Endometrial microvascular endothelial cells (primary cell): Measurements from ENCODE around the gene SPATS2. TPM values are rescaled to one million over a fixed set of nuclear protein-coding genes. Genes with fewer than 3 reads are reported as not detected.

Source experiments
- in situ Hi-C: cut with HindIII; loops from 2 replicates; pipeline ENCODE4 v1.10.0; 2017; ENCODE audit warnings: low sequenced_read_pairs, low pct_unique_long_range_greater_than_20kb; ENCODE audit errors: inconsistent ontology term
- total RNA-seq: library from RNA; depleted of rRNA; stranded (reverse); fragments of >200 nt; gene quantifications from one replicate; pipeline ENCODE4 v1.2.3, GENCODE V29; 2015; ENCODE audit errors: inconsistent ontology term

Gene SPATS2
- total RNA-seq, 1 donor from 2014 or later: 65.6 TPM

- in situ Hi-C loops: no loop called here
Measured at GRCh38 chr12:49543221-49543913, 176.1 kb downstream of the SPATS2 start.

DNA sequence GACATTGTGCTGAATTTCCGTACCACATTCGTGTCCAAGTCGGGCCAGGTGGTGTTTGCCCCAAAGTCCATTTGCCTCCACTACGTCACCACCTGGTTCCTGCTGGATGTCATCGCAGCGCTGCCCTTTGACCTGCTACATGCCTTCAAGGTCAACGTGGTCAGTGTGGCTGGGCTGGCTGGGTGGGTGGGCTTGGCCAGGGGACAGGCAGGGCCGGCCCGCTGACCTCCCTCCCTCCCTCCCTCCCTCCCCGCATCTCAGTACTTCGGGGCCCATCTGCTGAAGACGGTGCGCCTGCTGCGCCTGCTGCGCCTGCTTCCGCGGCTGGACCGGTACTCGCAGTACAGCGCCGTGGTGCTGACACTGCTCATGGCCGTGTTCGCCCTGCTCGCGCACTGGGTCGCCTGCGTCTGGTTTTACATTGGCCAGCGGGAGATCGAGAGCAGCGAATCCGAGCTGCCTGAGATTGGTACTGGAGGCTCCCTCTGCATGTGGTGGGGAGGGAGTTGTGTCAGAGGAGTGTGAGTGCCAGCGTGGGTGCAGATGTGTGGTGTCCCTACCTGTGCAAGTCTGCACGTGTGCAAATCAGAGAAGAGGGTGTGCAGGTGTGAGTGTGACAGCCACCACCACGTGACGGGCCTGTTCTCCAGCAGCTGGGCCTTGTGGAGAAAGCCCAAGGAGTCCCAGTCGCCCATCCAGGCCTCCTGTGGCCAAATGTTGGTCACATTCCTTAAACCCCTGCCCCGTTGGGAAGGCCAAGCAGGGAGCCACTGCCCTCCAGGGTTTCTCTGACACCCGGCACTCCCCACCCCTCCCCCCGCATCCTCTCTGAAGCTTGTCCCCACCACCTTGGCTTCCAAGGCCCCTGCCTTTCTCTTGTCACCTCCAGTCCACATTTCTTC lies 176.9 kb downstream of the SPATS2 start:
- in situ Hi-C loops: no loop called here

DNA sequence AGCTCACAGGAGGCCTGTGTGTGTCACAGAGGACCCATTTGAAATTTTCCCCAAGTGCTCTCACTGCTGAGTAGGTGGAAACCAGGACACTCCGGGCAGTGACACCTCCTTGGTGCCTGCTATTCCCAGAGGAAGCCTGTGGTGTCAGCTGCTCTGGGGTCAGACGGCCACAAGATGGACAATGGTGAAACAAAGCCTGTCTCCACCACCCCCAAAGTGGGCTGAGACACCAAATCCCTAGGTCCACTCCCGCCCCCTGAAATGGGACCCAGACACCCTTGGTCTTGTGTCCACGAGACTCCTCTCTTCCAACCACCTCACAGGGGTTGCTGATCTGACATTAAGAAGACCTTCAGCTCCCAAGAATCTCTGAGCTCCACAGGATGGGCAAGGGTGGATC lies 178.6 kb downstream of the SPATS2 start:
- in situ Hi-C loops: no loop called here

DNA sequence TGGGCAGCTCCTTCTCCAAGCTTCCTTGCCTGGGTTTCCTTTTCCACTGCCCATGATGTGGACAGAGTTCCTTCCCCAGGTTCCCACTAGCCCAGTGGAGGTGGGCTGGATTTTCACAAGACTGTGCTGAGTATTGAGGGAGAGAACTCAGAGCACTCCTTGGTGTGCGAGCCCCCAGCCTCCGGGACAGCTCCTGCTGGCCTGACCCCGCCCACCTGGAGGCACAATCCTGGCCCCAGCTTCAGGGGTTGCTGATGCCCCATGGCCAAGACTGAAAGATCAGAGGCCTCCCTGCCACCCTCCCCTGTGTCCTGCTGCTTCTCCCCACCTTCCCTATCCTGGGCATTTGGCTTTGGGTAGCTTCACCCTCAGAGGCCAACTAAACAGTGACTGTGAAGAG lies 179.2 kb downstream of the SPATS2 start:
- in situ Hi-C loops: no loop called here

DNA sequence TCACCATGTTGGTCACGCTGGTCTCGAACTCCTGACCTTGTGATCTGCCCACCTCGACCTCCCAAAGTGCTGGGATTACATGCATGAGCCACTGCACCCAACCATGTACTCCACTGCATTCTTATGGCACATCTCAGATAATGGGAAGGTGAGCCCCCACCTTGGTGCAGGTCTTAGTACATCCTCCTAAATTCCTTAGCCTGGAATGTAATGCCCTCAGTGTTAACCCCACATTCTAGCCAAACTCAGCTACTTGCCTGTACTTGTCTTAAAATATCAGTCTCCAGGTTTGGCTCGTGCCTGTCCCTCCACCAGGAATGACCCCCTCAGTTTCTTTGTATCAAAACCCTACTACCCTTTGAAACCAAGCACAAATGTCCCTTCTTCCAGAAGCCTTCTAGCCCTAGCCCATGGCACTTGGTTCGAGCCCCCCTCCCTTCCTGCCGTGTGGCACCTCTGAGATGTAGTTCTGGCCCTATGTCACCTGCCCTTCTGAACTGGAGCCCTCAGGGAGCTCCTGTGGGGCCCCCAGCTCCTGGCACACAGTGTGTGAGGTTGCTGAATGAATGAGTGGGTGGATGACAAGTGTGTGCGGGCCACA lies 179.9 kb downstream of the SPATS2 start:
- in situ Hi-C loops: no loop called here

DNA sequence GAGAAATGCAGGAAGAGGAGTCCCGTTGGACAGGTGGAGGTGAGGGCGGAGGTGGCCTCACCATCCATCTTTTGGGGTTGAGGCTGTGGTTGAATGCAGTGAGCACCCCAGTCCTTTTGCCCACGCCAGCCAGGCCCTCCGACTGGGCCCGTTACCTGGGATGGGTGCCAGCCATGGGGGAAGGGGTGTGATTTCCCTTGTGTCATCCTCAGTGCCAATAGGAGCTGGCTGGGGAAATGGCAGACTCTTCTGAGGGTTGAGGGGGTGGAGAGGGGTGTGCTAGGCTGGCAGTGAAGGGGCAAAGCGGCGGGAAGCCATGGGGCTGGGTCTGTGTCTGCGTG lies 181.2 kb downstream of the SPATS2 start:
- in situ Hi-C loops: no loop called here

DNA sequence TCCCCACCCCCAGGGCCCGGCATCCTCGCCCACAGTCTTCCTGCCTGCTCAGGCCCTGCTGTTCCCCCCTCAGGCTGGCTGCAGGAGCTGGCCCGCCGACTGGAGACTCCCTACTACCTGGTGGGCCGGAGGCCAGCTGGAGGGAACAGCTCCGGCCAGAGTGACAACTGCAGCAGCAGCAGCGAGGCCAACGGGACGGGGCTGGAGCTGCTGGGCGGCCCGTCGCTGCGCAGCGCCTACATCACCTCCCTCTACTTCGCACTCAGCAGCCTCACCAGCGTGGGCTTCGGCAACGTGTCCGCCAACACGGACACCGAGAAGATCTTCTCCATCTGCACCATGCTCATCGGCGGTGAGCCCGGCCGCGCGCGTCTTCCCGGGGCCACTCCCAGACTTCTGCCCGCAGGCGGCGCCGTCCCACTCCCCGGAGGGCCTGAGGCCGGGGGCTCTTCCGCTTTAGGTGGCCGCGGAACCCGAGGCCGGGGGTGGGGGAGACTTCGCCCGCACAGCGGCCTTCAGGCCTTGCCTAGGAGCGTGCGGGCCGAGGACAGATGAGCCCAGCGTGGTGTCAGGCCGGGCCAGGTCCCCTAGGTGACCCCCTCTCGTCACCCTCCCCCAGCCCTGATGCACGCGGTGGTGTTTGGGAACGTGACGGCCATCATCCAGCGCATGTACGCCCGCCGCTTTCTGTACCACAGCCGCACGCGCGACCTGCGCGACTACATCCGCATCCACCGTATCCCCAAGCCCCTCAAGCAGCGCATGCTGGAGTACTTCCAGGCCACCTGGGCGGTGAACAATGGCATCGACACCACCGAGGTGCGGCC lies 181.8 kb downstream of the SPATS2 start:
- in situ Hi-C loops: no loop called here

DNA sequence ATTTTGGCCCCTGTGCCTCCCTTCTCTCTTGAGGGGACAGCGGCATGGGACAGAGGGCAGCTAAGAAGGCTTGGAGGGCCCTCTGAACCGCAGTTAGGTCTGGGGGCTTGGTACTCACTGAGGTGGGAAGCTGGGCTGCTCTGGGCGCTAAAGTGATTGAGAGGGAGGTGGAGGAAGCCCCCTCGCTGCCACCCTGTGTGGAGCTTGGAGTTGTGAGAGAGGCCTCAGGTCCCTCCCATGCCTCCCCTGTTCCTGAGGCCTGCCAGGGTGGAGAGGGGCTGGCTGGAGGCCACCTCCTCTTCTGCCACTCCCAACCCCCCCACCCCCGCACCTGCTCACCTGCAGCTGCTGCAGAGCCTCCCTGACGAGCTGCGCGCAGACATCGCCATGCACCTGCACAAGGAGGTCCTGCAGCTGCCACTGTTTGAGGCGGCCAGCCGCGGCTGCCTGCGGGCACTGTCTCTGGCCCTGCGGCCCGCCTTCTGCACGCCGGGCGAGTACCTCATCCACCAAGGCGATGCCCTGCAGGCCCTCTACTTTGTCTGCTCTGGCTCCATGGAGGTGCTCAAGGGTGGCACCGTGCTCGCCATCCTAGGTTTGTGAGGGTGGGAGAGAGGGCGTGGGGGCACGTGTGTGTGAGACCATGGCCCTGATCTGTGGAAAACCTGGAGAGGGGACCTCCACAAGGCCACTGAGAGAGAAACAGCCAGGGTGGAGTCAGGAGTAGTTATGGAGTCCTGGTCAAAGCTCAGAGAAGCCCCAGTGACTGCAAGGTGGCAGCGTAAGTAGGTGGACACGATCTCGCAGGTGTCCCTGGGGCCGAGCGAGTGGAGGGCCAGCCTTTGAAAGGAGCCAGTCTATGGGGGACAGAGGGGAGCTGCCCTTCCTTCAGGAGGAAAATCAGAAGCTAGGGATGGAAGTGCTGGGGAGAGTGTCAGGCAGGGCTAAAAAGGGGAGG lies 182.8 kb downstream of the SPATS2 start:
- in situ Hi-C loops: no loop called here

- in situ Hi-C loops: no loop called here
Measured at GRCh38 chr12:49550693-49551252, 183.5 kb downstream of the SPATS2 start.

DNA sequence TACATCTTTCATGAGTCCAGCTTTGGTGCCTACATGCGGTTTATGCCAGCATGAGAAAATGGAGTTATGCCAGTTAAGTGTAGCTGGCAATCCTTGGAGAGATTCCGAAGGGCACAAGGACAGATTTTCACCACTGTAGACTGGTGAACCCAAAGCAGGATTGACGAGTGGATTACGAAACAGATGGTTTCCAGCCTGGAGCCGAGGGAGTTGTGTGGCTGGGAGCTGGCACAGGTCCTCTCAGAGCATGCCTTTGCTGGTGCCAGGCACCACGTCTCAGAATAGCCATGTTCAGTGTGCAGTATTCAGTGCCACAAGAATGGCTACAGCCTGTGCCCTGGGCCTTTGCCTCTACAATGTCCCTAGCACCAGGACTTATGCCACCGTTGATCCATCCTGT lies 184.8 kb downstream of the SPATS2 start:
- in situ Hi-C loops: no loop called here

DNA sequence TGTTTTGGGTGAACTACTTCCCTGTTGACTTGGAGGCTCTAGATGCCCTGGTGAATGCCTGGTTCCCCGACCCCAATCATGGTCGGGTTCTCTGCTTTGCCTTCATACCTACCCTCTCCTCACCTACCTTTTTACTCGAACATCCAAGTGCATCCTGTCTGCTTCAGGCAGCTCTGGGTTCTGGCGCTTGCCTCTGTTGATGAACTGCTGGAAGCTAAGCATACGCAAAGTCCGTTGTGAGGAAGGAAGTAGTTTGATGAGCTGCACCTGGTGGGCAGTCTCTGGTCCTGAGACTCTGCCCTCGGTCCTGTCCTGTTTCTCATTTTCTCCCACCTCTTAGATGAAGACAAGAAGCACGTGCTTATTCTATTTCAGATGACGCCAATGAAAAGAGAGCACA lies 185.2 kb downstream of the SPATS2 start:
- in situ Hi-C loops: no loop called here

DNA sequence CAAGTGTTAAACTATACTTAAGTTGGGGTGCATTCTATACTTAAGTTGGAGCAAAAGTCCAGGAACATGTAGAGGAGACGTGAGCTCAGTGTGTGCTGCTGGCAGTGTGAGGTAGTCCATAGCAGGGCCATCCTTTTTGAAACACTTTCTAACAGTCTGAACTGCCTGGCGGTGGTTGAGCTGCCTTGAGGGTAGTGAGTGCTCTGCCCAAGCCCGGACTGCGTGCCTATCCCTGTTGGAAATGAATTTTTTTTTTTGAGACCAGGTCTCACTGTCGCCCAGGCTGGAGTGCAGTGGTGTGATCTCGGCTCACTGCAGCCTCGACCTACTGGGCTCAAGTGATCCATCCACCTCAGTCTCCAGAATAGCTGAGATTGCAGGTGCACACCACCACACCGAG lies 185.6 kb downstream of the SPATS2 start:
- in situ Hi-C loops: no loop called here

DNA sequence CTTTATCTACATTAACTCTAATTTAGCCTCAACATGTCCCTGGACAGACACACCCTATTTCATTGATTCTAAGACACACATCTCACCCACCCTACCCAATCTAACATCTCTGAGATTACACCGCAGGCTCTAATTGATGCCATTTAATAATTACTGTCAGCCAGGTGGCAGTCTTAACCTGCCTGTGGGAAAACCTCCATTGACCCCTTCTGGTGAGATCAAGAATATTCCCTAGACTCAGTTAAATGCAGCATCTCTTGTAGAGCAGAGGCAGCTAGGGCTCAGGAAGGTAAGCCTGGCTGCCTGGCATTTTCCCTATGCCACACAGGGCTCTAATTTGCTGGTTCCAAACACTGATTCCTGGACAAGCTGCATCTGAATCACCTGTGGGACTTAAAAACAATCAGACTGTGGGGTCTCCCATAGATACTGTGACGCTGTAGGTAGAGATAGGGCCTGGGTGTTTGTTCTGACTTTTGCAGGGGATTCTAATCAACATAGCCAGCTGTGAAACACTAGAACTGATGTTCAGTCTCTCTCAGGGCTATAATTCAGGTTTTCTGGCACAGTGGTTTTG lies 186.3 kb downstream of the SPATS2 start:
- in situ Hi-C loops: no loop called here

GRCh38 chr12:49554266-49554665 lies 187.0 kb downstream of the SPATS2 start:
- in situ Hi-C loops: no loop called here

- in situ Hi-C loops: no loop called here
Measured at GRCh38 chr12:49555631-49556390, 188.5 kb downstream of the SPATS2 start.

- in situ Hi-C loops: no loop called here
Measured at GRCh38 chr12:49556391-49557186, 189.3 kb downstream of the SPATS2 start.
